ENCODE measurements around the gene ZNF865.

Gene ZNF865

GRCh38 chr19:55601084-55601483 lies 4.4 kb upstream of the ZNF865 start:
- peaks cover 31% of the 10 kb centered on the region for H3K36me3 Mint-ChIP-seq (ENCODE audit: low read depth)
- DNase-seq: no peak
- no peaks in the 10 kb centered on the region for H3K27me3 Mint-ChIP-seq (ENCODE audit: low read depth, poor library complexity)
- peak overlapping the region; percentile 54 for H3K27ac Mint-ChIP-seq
- peaks cover 46% of the 10 kb centered on the region for H3K4me1 Mint-ChIP-seq
- TF ChIP-seq CTCF (IDR thresholded peaks at IDR 0.05): no peak
- peak overlapping the region; percentile 82 for H3K4me3 Mint-ChIP-seq
- H3K9me3 Mint-ChIP-seq: peaks cover 10% of the 10 kb centered on the region

GRCh38 chr19:55602104-55603001 lies 3.1 kb upstream of the ZNF865 start:
- Mint-ChIP-seq H3K27ac (no peak overlapping the region), H3K4me3 (no peak overlapping the region)
- TF ChIP-seq CTCF (IDR thresholded peaks at IDR 0.05): no peak

GRCh38 chr19:55603115-55603514 lies 2.3 kb upstream of the ZNF865 start:
- no peak for DNase-seq
- no peak for TF ChIP-seq CTCF (IDR thresholded peaks at IDR 0.05)
- H3K27ac Mint-ChIP-seq: no peak overlapping the region
- H3K9me3 Mint-ChIP-seq: peaks cover 6% of the 10 kb centered on the region
- H3K27me3 Mint-ChIP-seq (ENCODE audit: low read depth, poor library complexity): no peaks in the 10 kb centered on the region
- peaks cover 29% of the 10 kb centered on the region for H3K36me3 Mint-ChIP-seq (ENCODE audit: low read depth)
- no peak overlapping the region for H3K4me3 Mint-ChIP-seq
- peaks cover 55% of the 10 kb centered on the region for H3K4me1 Mint-ChIP-seq

More at GRCh38 chr19:55602104-55603001, 3.1 kb upstream of the ZNF865 start:
- no peak for DNase-seq
- peaks cover 27% of the 10 kb centered on the region for H3K36me3 Mint-ChIP-seq (ENCODE audit: low read depth)
- no peaks in the 10 kb centered on the region for H3K27me3 Mint-ChIP-seq (ENCODE audit: low read depth, poor library complexity)
- peaks cover 53% of the 10 kb centered on the region for H3K4me1 Mint-ChIP-seq
- peaks cover 6% of the 10 kb centered on the region for H3K9me3 Mint-ChIP-seq

- Mint-ChIP-seq H3K27ac (peak overlapping the region; percentile 91), H3K9me3 (peaks cover 6% of the 10 kb centered on the region), H3K4me3 (peak overlapping the region; percentile 85), H3K4me1 (peaks cover 53% of the 10 kb centered on the region), H3K27me3 (ENCODE audit: low read depth, poor library complexity) (no peaks in the 10 kb centered on the region), H3K36me3 (ENCODE audit: low read depth) (peaks cover 28% of the 10 kb centered on the region)
- TF ChIP-seq CTCF (IDR thresholded peaks at IDR 0.05): no peak
- DNase-seq: no peak
Measured at GRCh38 chr19:55603581-55604292, 1.7 kb upstream of the ZNF865 start.

- peak overlapping the region; percentile 85 for H3K4me3 Mint-ChIP-seq
- H3K4me1 Mint-ChIP-seq: peaks cover 51% of the 10 kb centered on the region
- H3K36me3 Mint-ChIP-seq (ENCODE audit: low read depth): peaks cover 40% of the 10 kb centered on the region
- peak; percentile 99 for DNase-seq
- H3K9me3 Mint-ChIP-seq: peaks cover 6% of the 10 kb centered on the region
- no peak for TF ChIP-seq CTCF (IDR thresholded peaks at IDR 0.05)
- H3K27me3 Mint-ChIP-seq (ENCODE audit: low read depth, poor library complexity): no peaks in the 10 kb centered on the region
- peak overlapping the region; percentile 96 for H3K27ac Mint-ChIP-seq
Measured at GRCh38 chr19:55605207-55605636, 225 bp upstream of the ZNF865 start.

Measured in nephron progenitor cell (in vitro differentiated cells).